GM18861 (cell line): Measurements from ENCODE around the gene NDUFB11.

ENCODE experiments used
- ATAC-seq: cut with Tn5 transposase; IDR thresholded peaks from one replicate; pipeline ENCODE4 v1.9.1; 2021; ENCODE audit not compliant: unreplicated experiment

Gene NDUFB11

GRCh38 chrX:47144626-47145394, at the start of gene NDUFB11, which contains the start of gene RBM10:
TSS of gene NDUFB11 (minus strand) at chrX:47144702. CDS start at chrX:47144679, 23 bp downstream.
TSS of gene RBM10 (plus strand) at chrX:47145221. CDS start at chrX:47147482, 2,261 bp downstream.
- peak; percentile 81 for ATAC-seq

DNA sequence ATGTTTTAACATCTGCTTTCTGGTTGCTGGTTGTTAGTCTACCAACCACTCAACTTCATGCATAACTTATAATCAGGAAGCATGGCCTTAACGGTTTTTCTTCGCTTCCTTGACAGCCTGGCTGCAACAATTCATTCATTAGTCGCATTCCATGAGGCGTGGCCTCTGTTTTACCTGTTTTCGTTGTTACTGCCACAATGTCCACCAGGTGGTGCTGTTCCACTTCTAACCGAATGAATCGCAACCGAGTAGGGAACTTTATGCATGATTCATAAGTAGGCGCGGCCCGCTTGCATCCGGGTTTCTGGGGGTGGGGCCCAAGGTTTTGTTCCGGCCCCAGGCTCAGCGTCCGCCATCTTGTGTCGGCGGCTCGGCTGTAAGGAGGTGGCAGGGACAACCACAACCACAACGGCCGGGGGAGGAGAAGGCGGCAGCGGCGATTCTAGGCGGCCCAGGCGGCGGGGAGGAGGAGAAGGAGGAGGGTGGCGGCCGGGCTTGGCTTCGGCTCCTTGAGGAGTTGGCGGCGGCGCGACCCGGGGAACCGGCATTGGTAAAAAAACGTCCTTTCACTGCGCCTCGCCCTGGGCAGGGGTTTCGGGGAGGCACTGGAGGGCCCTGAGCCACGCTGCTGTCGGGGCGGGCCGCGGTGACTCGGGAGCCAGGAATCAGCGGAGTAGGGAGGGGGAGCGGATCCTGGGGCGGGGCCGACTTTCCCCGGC, 49.1 kb upstream of the NDUFB11 start, which contains the start of gene UBA1:
Gene UBA1 (plus strand): TSS at position 355 of the 719 bp plus-strand sequence. CDS start 4,974 bp downstream, outside the sequence.
- ATAC-seq = peak; percentile 73

DNA sequence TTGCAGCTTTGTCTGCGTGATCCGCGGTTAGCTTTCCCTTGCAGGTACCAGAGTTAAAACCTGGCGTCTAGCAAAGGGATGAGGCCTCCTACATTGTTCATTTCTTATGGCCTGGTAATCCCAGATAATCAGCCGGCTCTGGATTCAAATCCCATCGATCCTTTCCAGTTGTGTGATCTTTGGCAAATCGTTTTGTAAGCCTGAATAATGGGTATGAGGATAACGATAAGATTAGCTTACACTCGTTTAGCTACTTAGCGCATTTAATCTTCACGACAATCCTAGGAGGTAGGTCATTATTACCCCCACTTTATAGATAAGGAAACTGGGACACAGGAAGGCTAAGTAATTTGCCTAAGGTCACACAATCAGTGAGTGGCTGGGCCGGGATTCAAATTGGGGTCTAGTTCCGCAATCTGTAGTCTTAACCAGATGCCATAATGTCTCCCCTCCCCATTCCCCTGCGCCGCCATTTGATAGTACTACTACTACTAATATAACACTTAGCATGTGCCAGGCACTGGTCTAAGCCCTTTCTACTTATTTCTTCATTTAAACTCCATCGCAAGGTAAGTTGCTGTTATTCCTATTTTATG, 47.4 kb upstream of the NDUFB11 start:
- ATAC-seq = no peak

DNA sequence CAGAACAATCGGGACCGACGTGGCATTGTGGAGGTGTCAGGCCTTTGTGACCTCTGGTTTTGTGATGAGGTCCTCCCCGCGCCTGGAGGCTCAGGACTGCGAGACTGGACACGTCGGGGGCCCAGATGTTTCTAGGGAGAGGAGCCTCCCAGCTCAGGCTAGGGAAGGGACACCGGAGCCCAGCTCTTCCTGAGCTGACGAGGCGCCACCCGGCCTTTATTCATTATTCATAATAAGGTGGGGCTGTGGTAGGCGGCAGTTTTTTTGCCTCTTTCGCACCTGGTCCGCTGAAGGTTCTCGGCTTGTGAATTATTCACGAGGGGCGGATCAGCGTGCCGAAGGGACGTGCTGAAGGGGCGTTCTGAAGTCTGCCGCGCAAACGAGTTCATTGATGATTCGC, 46.8 kb upstream of the NDUFB11 start:
- ATAC-seq = no peak

GRCh38 chrX:47190445-47191269, 46.2 kb upstream of the NDUFB11 start:
- ATAC-seq = peak; percentile 53

DNA sequence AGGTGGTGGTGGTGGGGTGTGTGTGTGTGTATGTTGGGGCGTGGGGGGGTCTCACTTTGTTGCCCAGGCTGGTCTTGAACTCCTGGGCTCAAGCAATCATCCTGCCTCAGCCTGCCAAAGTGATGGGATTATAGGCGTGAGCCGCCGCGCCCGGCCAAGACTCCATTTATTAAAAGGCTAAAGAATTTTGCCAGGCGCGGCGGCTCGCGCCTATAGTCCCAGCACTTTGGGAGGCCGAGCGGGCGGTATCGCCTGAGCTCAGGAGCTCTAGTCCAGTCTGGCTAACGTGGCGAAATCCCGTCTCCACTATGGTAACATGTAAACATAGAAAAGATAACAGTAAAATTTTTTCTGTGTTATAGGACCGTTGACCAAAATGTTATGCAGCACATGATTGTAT, 45.4 kb upstream of the NDUFB11 start:
- no peak for ATAC-seq

DNA sequence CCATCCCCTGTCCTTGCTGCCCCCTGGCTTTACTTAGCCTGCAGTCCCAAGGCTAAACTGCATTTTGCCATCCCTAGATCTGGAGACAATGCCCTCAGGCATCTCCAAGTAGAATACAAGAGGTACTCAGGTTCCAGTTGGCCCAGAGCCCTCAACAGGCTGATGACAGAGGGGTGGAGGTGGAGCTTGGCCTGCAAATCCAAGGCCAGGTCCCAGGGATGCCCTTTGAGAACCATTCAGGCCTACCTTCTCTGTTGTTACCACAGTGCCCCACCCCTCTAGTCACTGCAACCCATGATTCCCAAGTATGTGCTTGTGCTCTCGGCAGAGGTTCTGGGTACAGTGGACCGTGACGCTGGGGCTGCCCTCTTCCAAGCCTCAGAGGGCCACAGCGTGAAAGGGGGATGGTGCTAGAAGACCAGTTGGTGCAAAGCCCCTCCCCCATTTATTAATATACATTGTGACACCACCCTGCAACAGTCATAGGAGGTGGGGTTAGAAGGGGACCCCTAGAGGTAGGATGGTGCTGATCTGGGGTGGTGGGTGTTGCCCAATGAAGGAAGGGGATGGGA, 42.7 kb upstream of the NDUFB11 start:
- no peak for ATAC-seq

DNA sequence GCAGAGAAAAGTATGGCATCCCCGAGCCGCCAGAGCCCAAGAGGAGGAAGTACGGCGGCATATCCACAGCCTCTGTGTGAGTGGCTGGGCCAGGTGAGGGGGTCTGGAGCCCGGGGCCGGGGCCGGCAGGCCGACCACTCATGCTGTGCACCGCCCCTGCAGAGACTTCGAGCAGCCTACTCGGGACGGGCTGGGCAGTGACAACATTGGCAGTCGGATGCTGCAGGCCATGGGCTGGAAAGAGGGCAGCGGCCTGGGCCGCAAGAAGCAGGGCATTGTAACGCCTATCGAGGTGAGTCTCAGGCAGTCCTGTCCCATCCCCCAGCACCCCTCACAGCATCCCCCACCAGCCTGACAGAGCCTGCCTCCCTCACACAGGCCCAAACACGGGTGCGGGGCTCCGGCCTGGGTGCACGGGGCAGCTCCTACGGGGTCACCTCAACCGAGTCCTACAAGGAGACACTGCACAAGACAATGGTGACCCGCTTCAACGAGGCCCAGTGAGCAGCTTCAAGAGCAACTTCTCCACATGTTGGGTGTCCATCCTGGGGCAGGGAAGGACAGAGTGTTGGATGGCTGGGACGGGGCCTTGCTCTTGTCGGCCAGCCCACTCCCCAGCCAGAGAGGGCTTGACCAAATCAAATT, 41.7 kb upstream of the NDUFB11 start:
- no peak for ATAC-seq

DNA sequence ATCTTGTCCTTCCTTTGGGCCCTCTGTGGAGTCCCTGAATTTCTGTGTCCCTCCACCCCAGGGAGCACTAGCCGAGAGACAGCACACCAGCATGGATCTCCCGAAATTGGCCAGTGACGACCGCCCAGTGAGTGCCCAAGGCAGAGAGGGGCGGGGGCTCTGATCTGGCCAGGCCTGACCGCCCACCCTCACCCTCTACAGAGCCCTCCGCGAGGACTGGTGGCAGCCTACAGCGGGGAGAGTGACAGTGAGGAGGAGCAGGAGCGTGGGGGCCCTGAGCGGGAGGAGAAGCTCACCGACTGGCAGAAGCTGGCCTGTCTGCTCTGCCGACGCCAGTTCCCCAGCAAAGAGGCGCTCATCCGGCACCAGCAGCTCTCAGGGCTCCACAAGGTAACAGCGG, 40.7 kb upstream of the NDUFB11 start:
- ATAC-seq = no peak

- ATAC-seq = no peak
These were observed 40.0 kb upstream of the NDUFB11 start for GRCh38 chrX:47184486-47184885.

DNA sequence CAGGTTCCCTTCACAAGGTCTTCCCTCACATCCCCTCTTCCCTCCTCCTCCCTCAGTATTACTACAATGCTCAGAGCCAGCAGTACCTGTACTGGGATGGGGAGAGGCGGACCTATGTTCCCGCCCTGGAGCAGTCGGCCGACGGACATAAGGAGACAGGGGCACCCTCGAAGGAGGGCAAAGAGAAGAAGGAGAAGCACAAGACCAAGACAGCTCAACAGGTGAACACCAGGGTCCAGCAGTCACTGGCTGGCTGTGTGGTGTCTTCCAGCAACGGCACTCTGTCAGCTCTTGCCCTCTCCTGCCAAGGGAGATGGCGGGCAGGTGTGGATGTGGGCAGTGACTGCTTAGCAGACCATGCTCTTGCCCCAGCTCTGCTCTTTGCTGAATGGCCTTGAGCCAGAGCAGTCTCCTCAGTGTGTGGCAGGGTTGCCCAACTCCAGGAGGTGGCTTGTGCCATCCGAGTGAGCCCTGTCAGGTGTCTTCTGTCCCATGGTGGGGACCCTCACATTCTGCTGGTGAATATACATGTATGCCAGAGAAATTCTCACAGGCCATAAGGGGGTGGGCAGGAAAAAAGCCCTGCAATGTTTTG, 37.7 kb upstream of the NDUFB11 start:
- no peak for ATAC-seq

DNA sequence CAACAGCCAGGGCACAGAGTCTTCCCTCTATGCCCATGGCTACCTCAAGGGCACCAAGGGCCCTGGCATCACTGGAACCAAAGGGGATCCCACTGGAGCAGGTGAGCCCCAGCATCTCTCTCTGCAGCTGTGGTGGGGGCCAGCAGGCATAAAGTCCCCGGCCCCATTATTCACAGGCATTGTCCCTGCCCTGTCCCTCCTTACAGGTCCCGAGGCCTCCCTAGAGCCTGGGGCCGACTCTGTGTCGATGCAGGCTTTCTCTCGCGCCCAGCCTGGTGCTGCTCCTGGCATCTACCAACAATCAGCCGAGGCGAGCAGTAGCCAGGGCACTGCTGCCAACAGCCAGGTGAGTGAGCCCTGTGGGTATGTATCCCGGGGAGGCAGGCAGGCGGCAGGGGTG, 36.8 kb upstream of the NDUFB11 start:
- no peak for ATAC-seq

DNA sequence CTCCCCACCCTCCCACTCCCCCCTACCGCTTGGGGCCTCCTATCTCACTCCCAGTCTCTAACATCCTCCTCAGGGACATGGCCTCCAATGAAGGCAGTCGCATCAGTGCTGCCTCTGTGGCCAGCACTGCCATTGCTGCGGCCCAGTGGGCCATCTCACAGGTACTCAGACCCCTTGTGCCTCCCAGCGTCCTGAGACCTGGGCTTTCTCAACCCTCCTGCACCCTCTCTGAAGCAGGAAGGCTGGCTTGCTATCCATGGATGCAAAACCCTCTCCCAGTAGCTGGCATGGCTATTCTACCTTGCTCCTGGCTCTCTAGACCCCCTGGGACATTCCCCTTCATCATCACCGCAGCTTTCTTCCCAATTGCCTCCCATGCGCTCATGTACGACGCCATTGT, 35.8 kb upstream of the NDUFB11 start:
- no peak for ATAC-seq

GRCh38 chrX:47179928-47180255, 35.4 kb upstream of the NDUFB11 start:
- no peak for ATAC-seq

GRCh38 chrX:47179221-47179927, 34.9 kb upstream of the NDUFB11 start:
- no peak for ATAC-seq

DNA sequence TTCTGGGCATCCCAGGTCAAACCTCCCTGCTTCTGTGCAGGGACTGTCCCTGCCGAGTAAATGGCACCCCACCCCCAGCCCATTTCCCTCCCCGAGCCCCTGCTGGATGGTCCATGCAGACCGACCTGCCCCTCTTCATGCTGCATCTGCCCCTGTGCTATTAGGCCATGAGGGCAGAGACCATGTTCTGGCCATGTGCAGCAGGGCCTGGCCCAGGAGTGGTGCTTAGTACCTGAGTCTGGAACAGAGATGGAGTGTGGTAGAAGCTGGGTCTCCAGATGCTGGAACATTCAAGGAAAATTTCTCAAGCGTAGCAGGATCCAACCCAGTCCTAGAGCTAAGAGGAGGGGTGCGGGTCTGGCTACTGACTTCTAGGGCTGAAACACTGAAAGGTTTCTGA, 33.8 kb upstream of the NDUFB11 start:
- ATAC-seq = no peak

- no peak for ATAC-seq
These were observed 32.6 kb upstream of the NDUFB11 start for GRCh38 chrX:47177079-47177478.

GRCh38 chrX:47176101-47176740, 31.7 kb upstream of the NDUFB11 start:
- no peak for ATAC-seq

- ATAC-seq = no peak
These were observed 31.1 kb upstream of the NDUFB11 start for GRCh38 chrX:47175588-47175980.
